ENCODE measurements around the gene CACNA1C.

The CACNA1C gene

DNA sequence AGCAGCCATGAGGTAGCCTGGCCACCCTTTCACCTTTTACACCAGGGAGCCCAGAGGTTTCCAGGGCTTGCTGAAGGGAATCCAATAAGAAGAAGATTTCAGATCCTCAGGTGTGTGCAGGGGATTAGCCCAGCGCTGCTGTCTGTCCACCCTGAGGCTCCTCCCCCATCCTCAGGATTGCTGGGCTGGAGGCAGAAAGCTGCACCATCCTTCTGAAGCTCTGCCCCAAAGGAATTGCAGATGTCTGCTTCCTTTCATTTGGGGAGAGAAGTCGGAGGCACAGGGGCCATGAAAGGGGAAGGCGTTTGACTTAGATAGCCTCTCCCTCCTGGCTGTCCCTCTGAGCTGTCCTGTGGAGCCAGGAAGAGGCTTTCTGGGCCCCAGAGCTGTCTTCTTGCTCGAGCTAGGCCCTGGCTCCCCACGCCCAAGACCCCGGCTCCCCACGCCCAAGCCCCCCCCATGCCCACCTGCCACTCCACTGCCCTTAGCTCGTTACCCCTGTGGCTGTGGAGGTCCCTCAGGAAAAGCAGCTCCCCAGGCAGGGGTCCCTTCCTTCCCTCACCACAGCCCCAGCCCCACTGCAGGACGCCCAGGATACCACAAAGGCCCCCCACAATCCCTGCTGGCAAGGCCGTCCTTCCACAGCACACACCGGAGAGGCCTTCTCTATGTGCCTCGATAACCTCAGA lies 359.0 kb downstream of the CACNA1C start:
- no peak overlapping the region for H3K4me3 ChIP-seq (ENCODE audit: low read depth, low read length)
- no peak for TF ChIP-seq CTCF (IDR thresholded peaks at IDR 0.05; ENCODE audit: low read depth, low read length)

DNA sequence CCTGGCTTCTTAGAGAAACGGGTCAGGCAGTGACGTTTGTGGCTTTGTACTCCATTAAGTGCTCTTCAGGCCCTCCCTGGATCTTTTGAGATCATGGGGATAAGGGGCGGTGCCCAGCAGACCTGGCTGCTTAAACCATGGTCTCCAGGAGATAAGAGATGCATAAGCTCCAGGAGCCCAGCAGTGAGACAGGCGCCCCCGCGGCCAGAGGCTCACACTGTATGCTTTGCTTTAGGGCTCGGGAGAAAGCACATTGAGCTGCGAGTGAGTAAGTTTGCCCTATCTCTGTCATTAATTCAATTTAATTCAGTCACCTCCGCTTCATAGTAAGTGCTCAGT lies 359.5 kb downstream of the CACNA1C start:
- H3K4me3 ChIP-seq (ENCODE audit: low read depth, low read length), result no peak overlapping the region
- TF ChIP-seq CTCF (IDR thresholded peaks at IDR 0.05; ENCODE audit: low read depth, low read length), result no peak

- no peak overlapping the region for H3K4me3 ChIP-seq (ENCODE audit: low read depth, low read length)
- no peak for TF ChIP-seq CTCF (IDR thresholded peaks at IDR 0.05; ENCODE audit: low read depth, low read length)
Observed at GRCh38 chr12:2413301-2413700, 360.5 kb downstream of the CACNA1C start.

- no peak overlapping the region for H3K4me3 ChIP-seq (ENCODE audit: low read depth, low read length)
- no peak for TF ChIP-seq CTCF (IDR thresholded peaks at IDR 0.05; ENCODE audit: low read depth, low read length)
Observed at GRCh38 chr12:2413999-2414792, 361.4 kb downstream of the CACNA1C start.

DNA sequence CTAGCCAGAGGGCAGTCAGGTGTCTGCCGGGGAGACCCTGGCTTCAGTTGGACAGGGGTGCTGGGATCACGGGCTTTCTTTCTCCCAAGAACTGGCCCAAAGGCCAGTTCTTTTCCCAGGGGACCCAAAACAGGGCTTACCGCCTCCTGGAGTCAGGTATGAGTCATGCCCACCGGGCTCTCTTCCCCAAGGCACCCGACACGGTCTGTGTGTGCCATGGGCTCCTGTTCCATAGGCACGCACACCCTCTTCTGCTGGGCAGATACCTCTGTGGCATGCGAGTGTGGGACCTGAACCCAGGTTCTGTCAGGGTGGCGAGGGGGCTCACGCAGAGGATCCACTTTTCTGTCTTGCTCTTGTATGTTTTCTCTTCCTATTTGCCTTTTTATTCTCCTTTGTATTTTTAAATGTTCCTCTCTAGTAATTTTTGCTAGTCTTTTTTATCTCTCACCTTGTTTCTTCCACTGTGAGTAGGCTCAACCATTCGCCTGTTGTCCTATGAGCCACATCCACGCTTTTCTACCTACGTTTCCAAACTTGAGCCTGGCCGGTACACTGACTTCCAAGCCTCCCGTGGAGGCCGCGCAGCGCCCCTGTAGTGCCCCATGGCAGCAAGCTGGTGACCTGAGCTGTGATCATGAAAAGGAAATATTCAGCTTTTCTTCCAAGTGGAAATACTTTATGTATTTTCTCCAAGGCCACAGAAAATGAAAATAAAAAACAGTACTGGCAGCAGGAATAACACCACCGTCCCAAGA lies 362.2 kb downstream of the CACNA1C start:
- H3K4me3 ChIP-seq (ENCODE audit: low read depth, low read length), result no peak overlapping the region
- no peak for TF ChIP-seq CTCF (IDR thresholded peaks at IDR 0.05; ENCODE audit: low read depth, low read length)

- H3K4me3 ChIP-seq (ENCODE audit: low read depth, low read length), result no peak overlapping the region
- no peak for TF ChIP-seq CTCF (IDR thresholded peaks at IDR 0.05; ENCODE audit: low read depth, low read length)
Observed at GRCh38 chr12:2415568-2415944, 362.8 kb downstream of the CACNA1C start.

DNA sequence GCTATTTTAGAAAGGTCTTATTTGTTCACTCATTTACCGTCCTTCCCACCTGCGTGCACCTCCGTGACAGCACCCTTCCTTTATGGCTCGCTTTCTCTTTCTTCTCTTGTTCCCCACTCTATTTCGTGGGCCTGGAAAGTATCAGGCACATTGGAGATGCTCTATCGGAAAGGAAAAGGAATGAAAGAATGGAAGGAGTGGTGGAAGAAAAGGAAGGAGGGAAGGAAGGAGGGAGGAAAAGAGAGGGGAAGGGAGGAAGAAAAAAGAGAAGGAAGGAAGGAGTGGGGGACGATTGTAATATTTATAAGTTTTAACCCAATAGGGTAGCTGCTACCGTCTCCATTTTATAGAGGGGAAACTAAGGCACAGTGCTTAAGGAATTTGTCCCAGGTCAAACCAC lies 363.4 kb downstream of the CACNA1C start:
- H3K4me3 ChIP-seq (ENCODE audit: low read depth, low read length), result no peak overlapping the region
- no peak for TF ChIP-seq CTCF (IDR thresholded peaks at IDR 0.05; ENCODE audit: low read depth, low read length)

All from WI38 (cell line).